A673 (cell line): Measurements from ENCODE around the gene DMXL2. TPM values are rescaled to one million over a fixed set of nuclear protein-coding genes. Genes with fewer than 3 reads are reported as not detected.

Experiments
- BruUV-seq: library from RNA; stranded (reverse); fragments of 400-500 nt; replicated peaks from 2 replicates; lab custom pipeline; 2021; lab: Mats Ljungman, UMichigan
- CTCF ChIA-PET: fragments of 300-600 bp; sonication (Branson Sonifier 250); formaldehyde crosslinking; loops from one replicate; lab custom pipeline; 2022; ENCODE audit warnings: antibody characterized with exemption; lab: Charles Lee
- POLR2A ChIA-PET: fragments of 300-600 bp; sonication (Branson Sonifier 250); formaldehyde crosslinking; loops from one replicate; lab custom pipeline; 2022; ENCODE audit warnings: antibody characterized with exemption; ENCODE audit not compliant: low non-redundant PET; lab: Charles Lee
- DNase-seq: peaks from one replicate; pipeline ENCODE4 v3.0.0-alpha.2; 2015; ENCODE audit warnings: low spot score
- H3K27ac ChIP-seq: fragments of 200-600 bp; sonication (generic); 2 replicates; pipeline ENCODE4 v1.5.1; 2016; ENCODE audit warnings: mixed run types, low read depth, mild to moderate bottlenecking, mixed read lengths, antibody characterized with exemption, low read length; ENCODE audit not compliant: poor library complexity, severe bottlenecking
- H3K27me3 ChIP-seq: fragments of 200-600 bp; sonication (generic); replicated peaks from 2 replicates; pipeline ENCODE4 v1.6.1; 2017; ENCODE audit warnings: mixed run types, low read depth, mild to moderate bottlenecking, mixed read lengths, antibody characterized with exemption, low read length; ENCODE audit not compliant: insufficient read depth, poor library complexity
- H3K36me3 ChIP-seq: fragments of 200-600 bp; sonication (generic); 2 replicates; pipeline ENCODE4 v1.6.1; 2016; ENCODE audit warnings: mixed run types, mild to moderate bottlenecking, mixed read lengths, antibody characterized with exemption, low read length; ENCODE audit not compliant: insufficient read depth, poor library complexity, severe bottlenecking
- H3K4me1 ChIP-seq: fragments of 200-600 bp; sonication (generic); 2 replicates; pipeline ENCODE4 v1.6.1; 2017; ENCODE audit warnings: mixed run types, mild to moderate bottlenecking, mixed read lengths, antibody characterized with exemption, low read length; ENCODE audit not compliant: insufficient read depth, poor library complexity, severe bottlenecking
- H3K4me3 ChIP-seq: fragments of 200-600 bp; sonication (generic); 2 replicates; pipeline ENCODE4 v1.5.1; 2016; ENCODE audit warnings: low read depth, mixed run types, mild to moderate bottlenecking, mixed read lengths, low read length; ENCODE audit not compliant: poor library complexity, severe bottlenecking
- H3K9me3 ChIP-seq: fragments of 200-600 bp; sonication (generic); 2 replicates; pipeline ENCODE4 v1.6.1; 2016; ENCODE audit warnings: mixed run types, low read depth, mild to moderate bottlenecking, mixed read lengths, antibody characterized with exemption, low read length; ENCODE audit not compliant: poor library complexity, severe bottlenecking
- EZH2 ChIP-seq: fragments of 200-600 bp; sonication (generic); IDR thresholded peaks from 2 replicates; pipeline ENCODE4 v1.6.1; 2017; ENCODE audit warnings: borderline replicate concordance, low read depth, mild to moderate bottlenecking, mixed read lengths, antibody characterized with exemption, low read length; ENCODE audit not compliant: poor library complexity, severe bottlenecking
- intact Hi-C: fragments of 100-400 bp; cut with micrococcal nuclease; formaldehyde crosslinking; loops from one replicate; pipeline ENCODE4 v1.10.0; 2022; ENCODE audit not compliant: unreplicated experiment
- total RNA-seq: library from RNA; stranded (reverse); gene quantifications from 2 replicates; pipeline ENCODE4 v1.2.3, GENCODE V29; 2021
- TF ChIP-seq, protein P1 (sequence below): fragments of 300-800, 200-600 bp; sonication (generic); conservative IDR thresholded peaks from 2 replicates; pipeline ENCODE4 v1.5.1; 2017; ENCODE audit warnings: low read depth, mild to moderate bottlenecking, antibody characterized with exemption, low read length, moderate library complexity, mixed read lengths

DMXL2 gene
- total RNA-seq, 1 experiment from 2014 or later = 23.2 TPM

DNA sequence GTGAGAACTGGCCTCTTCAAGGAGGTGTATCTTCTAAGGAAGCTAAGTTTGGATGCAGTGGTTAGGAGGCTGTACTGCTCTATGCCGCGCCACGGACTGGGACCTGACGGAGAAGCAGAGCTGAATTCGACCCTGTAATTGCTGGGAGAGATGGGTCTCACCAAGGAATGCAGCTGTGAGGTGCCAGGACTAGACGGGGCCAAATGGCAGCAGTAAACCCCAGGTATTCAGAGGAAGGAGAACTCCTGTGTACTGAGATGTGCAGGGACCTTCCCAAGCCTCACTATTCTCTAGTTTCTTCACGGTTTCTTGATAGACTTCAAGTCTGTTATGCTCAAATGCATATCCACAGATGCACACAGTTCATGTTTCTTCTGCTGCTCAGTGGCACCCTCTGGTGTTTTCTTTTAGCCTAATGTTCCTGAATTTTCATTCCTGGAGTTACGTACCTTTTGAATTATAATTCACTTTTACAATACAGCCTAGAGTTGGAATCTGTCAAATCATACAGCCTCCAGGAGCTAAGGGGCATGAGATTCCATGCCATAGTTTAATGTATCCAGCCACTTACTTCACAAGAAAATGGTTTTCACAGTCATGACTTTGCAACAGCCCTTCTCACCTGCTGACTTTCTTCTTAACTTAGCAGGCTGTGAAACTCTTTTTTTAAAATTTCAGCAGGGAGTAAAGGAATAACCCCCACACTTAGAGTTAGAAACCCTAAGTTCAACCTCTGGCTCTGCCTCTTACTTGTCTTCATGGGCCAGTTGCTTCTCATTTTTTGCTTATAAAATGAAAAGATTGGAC is 219.3 kb downstream of the DMXL2 start:
- peak; percentile 62 for DNase-seq
- H3K9me3 ChIP-seq = no peaks in the 10 kb centered on the region
- no peaks in the 10 kb centered on the region for H3K4me1 ChIP-seq
- TF ChIP-seq, protein P1, sequence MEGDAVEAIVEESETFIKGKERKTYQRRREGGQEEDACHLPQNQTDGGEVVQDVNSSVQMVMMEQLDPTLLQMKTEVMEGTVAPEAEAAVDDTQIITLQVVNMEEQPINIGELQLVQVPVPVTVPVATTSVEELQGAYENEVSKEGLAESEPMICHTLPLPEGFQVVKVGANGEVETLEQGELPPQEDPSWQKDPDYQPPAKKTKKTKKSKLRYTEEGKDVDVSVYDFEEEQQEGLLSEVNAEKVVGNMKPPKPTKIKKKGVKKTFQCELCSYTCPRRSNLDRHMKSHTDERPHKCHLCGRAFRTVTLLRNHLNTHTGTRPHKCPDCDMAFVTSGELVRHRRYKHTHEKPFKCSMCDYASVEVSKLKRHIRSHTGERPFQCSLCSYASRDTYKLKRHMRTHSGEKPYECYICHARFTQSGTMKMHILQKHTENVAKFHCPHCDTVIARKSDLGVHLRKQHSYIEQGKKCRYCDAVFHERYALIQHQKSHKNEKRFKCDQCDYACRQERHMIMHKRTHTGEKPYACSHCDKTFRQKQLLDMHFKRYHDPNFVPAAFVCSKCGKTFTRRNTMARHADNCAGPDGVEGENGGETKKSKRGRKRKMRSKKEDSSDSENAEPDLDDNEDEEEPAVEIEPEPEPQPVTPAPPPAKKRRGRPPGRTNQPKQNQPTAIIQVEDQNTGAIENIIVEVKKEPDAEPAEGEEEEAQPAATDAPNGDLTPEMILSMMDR = peak; percentile 80
- TF ChIP-seq EZH2 = no peak
- no peaks in the 10 kb centered on the region for H3K36me3 ChIP-seq
- no peak overlapping the region for H3K4me3 ChIP-seq
- intact Hi-C loops = loop anchor here (1.0 to 5.0 kb wide), 4 partner anchors 96 to 241 kb away; no protein-coding TSS in a partner anchor
- POLR2A ChIA-PET = no interaction called here
- BruUV-seq = no TSS peak
- H3K27ac ChIP-seq = no peak overlapping the region
- CTCF ChIA-PET = interaction anchor here (0.6 to 2.2 kb wide), 4 partner anchors 94 to 240 kb away, joined by 3 to 10 read pairs (median 6); no protein-coding TSS in a partner anchor
- H3K27me3 ChIP-seq = peaks cover 3% of the 10 kb centered on the region

DNA sequence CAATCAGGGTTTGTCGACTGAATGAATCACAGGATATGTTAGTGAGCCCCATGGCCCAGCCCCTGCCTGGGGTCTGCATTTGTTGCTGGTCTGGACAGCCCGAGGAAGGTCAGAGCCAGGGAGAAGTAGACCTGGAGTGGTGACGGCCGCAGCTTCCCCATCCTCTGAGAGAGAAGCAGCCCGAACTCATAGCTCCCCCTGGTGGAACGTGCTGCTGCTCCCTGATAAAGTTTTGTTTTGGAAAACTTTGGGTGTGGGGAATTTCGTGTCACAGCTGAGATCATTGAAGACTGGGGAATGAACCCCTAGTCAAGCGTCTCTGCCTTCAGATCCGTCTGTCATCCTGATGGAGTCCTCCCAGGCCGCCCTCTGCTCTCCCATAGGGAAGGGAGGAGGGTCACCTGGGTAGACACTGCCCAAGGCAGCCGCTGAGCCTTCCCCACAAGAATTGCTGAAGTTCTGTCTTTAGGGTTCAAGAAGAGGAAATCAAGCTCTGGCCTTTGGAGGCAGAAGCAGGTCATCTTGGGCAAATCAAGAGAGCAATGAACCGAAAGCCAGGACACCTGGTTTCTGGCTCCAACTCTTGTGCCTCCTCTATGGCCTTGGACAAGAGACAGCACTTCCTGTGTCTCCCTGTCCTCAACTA is 220.6 kb downstream of the DMXL2 start:
- Histone ChIP-seq H3K27ac (no peak overlapping the region), H3K9me3 (no peaks in the 10 kb centered on the region), H3K4me3 (no peak overlapping the region), H3K36me3 (no peaks in the 10 kb centered on the region), H3K27me3 (peaks cover 3% of the 10 kb centered on the region), H3K4me1 (no peaks in the 10 kb centered on the region)
- no TSS peak for BruUV-seq
- peak; percentile 56 for DNase-seq
- TF ChIP-seq EZH2 = no peak
- TF ChIP-seq, protein P1 = peak; percentile 86
- POLR2A ChIA-PET = no interaction called here
- intact Hi-C loops = loop anchor here (5.0 kb wide), 3 partner anchors 120 to 240 kb away; no protein-coding TSS in a partner anchor
- CTCF ChIA-PET = interaction anchor here (0.5 to 2.2 kb wide), 10 partner anchors 10 to 334 kb away, joined by 3 to 21 read pairs (median 3); no protein-coding TSS in a partner anchor

DNA sequence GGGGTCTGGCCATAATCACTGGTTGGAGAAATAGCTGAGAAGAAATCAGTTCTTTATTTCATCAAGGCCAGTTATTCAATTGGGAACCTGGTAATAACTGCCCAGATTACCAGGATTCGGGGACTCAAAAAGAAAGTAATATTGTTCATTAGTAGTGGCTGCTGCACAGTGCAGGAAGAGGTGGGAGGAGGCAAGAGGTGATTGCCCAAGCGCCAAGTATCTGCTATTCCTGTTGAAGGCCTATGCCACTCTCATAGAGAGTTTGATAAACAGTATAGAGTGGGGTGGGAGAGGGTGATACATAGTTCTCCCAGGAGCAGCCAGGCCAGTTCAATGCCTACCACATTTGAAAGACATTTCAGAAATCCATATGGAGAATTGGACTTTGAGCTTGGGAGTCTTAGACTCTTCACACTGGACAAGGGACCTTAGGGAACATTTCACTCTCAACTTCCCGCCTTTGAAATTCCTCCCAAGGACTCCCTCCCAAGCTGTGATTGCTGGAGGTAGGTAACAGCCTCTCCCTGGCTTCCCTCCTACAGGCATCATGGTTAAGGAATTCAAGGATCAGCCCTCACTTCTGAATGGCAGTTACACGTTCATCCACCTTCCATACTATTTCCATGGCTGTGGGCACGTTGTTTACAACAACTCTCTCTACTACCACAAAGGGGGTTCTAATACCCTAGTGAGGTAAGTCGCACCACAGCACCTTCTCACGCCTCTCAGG is 221.4 kb downstream of the DMXL2 start:
- Histone ChIP-seq H3K9me3 (no peaks in the 10 kb centered on the region), H3K36me3 (no peaks in the 10 kb centered on the region), H3K4me3 (no peak overlapping the region), H3K4me1 (no peaks in the 10 kb centered on the region), H3K27ac (no peak overlapping the region), H3K27me3 (peaks cover 3% of the 10 kb centered on the region)
- DNase-seq = no peak
- ChIA-PET POLR2A (no interaction called here), CTCF (interaction anchor here (0.5 to 2.2 kb wide), 10 partner anchors 11 to 333 kb away, joined by 3 to 21 read pairs (median 3); no protein-coding TSS in a partner anchor)
- TF ChIP-seq, protein P1 = no peak
- TF ChIP-seq EZH2 = no peak
- no TSS peak for BruUV-seq
- intact Hi-C loops = loop anchor here (5.0 kb wide), 3 partner anchors 119 to 239 kb away; no protein-coding TSS in a partner anchor
